Left lobe of liver (tissue), 2 donors: ENCODE results near the gene EFCAB8. TPM values are rescaled to one million over a fixed set of nuclear protein-coding genes. Genes with fewer than 3 reads are reported as not detected.

Experiments used
- ATAC-seq: fragments of 200-7000 bp; cut with Tn5 transposase; one replicate; pipeline ENCODE4 v1.9.1; 2020; ENCODE audit warnings: mild to moderate bottlenecking, moderate library complexity
- DNase-seq: peaks from one replicate; pipeline ENCODE4 v3.0.0-alpha.2; 2020; ENCODE audit warnings: low spot score
- total RNA-seq: library from RNA; stranded (reverse); gene quantifications from one replicate; pipeline ENCODE4 v1.2.1, GENCODE V29; 2021
- donor health status: DM: no; HTN: no; CAD: no; lungs with moderate emphysema.
- donor health status: DM: no; HTN: yes; CAD: no.

Gene EFCAB8, protein sequence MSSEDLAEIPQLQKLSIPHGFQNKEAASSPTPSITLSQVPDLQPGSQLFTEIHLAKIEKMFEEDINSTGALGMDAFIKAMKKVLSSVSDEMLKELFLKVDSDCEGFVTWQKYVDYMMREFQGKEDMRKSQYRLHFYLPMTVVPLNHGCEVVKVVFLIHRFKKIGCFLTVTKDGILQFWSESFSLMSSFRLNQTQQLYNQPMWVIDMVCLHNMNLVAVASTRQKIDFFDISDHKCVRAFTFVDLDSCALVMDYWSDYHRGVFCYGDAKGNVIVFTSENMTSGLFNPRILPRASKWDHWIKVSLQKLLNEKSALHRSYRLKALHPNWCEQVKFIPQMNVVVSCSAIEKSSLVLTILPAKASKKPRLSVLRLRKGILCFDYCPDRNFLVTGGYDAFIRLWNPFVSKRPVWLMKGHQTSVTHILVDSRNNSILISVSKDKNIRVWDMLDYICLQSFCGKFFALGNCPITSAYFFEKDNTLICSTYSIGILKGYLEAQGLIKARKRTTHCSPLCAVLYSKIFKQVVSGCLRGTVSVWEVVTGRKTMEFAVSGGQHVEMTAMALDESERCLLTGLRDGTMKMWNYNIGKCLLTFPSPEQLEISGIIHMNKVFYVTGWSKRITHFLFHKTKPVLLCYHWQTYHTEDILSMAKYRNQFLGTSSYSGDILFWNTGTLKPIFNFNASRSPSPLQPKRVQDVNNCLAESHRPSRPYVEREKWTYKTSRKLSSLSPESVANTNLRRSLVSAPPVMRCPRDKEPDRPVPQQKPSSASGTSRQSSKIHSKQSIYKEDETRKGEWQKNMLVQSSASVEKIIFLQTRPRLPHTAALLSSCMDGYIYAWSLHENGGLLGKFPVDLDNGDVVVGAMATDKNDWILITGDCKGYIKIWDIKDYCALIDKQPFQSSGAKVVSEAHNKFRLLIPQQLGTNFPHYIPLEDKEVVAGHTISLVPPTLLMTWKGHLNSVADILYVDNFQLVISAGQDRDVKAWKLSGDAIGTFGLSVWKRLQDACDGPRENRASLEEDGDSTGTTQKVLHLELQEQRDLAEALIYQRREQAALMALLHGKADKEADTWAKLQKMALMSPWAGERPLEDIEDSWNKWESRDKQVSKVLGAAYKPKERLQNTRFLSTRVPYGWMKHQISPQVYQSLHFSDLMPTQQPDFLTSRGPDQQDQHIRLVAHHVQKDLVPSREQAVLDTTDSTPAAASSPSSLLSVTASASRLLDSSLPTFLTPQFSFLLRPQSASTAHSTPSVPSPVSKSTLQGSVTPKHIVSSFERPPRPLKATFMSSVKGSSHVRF
- total RNA-seq: 0.15 TPM

DNA sequence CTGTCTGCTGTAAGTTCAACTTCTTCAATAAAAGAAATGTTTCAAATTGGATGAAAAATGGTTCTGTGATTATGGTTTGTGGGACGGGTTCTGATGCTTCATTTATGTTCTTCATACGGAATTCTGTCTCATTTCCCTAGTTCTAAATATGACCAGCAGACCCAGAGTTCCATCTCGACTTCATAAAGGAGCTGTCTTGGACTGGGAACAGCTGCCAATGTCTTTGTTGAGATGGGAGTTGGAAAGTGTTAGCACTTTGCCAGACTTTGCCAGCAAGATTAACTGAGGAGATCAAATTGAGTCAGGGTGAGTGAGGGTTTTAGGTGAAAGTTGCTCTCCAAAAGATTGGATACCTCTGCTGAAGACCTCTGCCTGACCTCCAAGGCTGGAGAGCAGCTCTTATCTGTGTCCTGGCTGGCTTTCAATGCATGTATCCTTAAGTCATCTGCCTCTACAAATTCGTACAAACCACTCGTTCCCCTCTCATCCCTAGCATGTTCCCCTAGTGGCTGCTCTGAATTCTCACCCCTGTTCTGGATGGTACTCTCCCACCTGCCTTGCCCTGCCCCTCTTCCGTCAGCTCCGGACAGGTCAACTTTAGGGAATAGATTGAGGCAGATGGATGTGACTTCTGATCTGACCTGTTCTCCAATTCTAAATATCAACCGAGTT is at the start of gene EFCAB8:
TSS of gene EFCAB8 (plus strand) at position 223 of the 672 bp plus-strand sequence. CDS start 4,870 bp downstream, outside the sequence.
- no peak for DNase-seq
- ATAC-seq: no peak

GRCh38 chr20:32809907-32810306 is 48.8 kb upstream of the EFCAB8 start:
- ATAC-seq (no peak), DNase-seq (no peak)

- ATAC-seq (no peak), DNase-seq (no peak)
These were observed 47.8 kb upstream of the EFCAB8 start for GRCh38 chr20:32810941-32811340.

- DNase-seq (no peak), ATAC-seq (no peak)
These were observed 46.8 kb upstream of the EFCAB8 start for GRCh38 chr20:32811886-32812285.

DNA sequence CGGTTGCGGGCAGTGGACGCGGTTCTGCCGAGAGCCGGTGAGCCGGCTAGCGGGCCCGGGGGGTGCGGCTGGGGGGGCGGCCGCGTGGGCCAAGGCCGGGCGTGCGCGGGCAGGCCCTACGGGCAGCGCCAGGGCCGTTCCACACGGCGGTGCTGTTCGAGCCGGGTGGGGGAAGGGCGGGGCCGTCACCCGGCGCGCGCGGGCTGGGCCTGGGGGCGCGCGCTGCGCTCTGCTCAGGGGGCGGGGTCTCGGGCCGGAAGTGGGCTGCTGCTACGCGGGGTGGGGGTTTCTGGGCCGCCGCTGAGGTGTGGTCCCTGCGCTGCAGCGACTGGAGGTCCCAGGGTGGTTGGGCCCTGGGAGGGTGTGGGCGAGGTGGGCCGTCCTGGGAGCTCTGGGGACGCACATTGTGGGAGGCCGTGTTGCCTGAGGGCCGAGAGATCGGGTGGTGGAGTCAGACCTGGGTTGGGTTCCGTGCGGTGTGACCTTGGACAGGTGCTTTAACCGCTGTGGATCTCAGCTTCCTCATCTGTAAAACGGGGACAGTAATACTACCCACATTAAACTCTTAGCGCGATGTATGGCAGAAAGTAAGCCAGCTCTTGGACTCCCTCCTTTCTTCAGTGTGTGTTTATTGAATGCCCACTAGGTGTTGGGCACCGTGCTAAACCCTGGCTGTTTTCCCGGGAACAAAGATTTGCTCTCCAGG is 38.6 kb upstream of the EFCAB8 start:
- DNase-seq (no peak), ATAC-seq (peak; percentile 89)

GRCh38 chr20:32820698-32821377 is 37.9 kb upstream of the EFCAB8 start:
- DNase-seq: no peak
- ATAC-seq: no peak

DNA sequence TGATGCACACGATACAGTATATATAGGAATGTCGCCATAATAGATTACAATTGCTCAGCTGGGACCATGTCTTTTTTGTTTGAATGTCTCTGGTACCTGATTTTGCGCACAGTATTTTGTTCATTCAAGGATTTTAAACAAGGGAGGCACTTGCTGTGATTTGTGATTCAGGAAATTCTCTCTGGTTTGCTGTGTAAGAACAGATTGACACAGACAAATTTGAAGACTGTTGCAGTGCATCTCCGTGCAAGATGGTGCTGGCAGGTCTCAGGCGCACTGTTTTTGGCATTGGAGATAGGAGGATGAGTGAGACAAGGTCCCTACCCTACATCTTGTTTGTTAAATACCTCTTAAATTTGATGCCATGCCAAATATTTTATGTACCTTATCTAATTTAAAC is 36.5 kb upstream of the EFCAB8 start:
- ATAC-seq (no peak), DNase-seq (no peak)

DNA sequence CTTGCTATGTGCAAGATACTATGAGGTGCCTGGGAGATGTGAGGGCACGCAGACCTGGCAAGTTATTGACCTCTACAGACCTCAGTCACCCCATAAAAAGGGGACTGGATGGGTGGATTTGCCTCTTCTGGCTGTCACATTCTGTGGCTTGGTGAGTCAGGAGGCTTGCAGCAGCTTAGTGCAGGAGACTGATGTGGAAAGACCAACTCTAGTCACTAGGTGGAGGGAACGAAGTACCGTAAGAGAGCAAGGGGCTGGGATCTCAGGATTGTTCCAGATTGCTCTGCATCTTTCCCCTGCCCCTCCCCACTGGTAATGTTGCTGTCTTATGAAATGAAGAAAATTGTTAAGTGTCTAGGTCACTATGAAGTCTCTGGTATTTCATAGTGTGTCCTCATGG is 35.6 kb upstream of the EFCAB8 start:
- ATAC-seq: no peak
- no peak for DNase-seq

GRCh38 chr20:32823737-32824588 is 34.8 kb upstream of the EFCAB8 start:
- ATAC-seq (no peak), DNase-seq (no peak)

DNA sequence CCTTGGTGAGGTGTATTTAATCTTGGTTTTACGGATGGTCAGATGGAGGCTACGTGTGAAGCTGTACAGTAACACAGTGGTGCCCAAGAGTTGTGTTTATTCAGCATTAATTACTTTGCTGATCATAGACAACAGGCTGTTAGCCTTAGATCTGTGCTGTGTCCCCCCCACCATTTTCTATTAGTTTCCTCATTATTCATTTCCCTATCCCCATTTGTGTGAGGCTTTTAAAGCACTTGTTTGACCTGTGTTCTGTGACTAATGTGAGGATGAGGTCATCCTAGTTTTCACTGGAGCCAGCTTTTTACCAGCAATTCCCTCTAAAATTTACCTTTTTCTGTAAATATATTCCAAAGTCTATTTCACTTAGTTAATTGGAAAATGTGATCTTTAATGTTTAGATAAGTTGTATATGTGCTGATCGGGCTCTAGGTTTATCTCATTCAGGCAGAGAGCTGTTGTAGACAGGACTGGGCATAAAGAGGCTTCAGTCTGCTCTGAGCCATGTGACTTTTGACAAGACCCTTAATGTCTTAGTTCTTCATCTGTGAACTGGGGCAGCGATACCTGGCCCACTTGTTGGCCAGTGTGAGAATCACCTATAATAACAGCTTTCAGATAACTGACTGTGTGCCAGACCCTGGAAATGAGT is 30.6 kb upstream of the EFCAB8 start:
- DNase-seq: no peak

GRCh38 chr20:32829311-32830005 is 29.3 kb upstream of the EFCAB8 start:
- no peak for DNase-seq
- ATAC-seq: no peak

More for the DNA sequence above, 30.6 kb upstream of the EFCAB8 start:
- no peak for ATAC-seq

GRCh38 chr20:32830437-32830836 is 28.3 kb upstream of the EFCAB8 start:
- no peak for DNase-seq
- ATAC-seq: peak; percentile 70

- ATAC-seq (no peak), DNase-seq (no peak)
These were observed 26.7 kb upstream of the EFCAB8 start for GRCh38 chr20:32831982-32832381.

- ATAC-seq (no peak), DNase-seq (no peak)
These were observed 26.1 kb upstream of the EFCAB8 start for GRCh38 chr20:32832664-32833063.

- DNase-seq: no peak
- no peak for ATAC-seq
These were observed 23.8 kb upstream of the EFCAB8 start for GRCh38 chr20:32834972-32835371.

DNA sequence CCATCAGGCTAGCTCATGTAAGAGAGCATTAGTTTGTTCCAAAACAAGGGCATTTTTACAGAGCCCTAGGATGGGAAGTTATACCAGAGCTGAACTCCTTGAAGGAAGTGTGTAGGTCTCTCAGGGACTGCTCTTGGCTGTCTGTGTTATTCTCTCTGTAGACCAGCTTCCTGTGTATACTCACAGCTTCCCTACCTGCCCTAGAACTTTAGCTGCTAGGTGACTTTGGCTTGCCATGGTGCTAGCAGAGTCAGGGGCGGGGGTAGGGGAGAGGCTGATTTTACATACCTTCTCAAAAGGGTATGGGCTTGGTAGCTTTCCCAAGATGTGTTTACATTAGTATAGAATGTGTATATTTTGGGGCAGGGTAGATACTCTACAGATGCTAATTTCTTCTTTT is 21.6 kb upstream of the EFCAB8 start:
- no peak for DNase-seq

More for the DNA sequence above, 21.6 kb upstream of the EFCAB8 start:
- ATAC-seq: no peak
